ENCODE measurements around the gene MCC. TPM values are rescaled to one million over a fixed set of nuclear protein-coding genes. Genes with fewer than 3 reads are reported as not detected.

Gene MCC
- total RNA-seq, 1 donor from 2014 or later = 18.9 TPM

DNA sequence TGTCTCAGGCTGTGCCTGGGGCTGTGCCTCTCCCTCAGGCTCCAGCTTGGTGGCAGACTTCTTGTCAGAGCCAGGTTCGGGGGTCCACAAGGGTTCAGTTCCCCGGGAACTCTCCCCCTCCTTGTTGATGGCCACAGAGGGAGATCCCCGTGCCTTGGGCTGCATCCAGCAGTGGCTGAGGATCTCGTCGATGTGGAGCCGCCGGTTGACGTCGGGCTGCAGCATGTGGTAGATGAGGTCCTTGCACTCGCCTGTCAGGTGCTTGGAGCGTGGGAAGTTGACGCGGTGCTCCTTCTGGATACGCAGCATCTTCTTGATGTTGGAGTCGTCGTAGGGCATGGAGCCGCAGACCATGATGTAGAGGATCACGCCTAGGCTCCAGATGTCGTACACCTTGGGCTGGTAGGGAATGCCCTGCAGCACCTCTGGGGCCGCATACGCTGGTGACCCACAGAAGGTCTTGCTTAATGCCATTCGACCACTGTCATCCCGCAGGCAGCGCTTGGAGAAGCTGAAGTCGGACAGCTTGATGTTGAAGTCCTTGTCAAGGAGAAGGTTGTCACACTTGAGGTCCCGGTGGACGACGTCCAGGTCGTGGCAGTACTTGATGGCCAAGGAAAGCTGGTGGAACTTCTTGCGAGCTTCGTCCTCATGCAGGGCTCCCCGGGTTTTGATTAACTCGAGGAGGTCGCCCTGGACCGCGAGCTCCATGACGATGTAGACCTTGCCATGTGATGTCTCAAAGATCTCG, 54.2 kb downstream of the MCC start:
- no peak overlapping the region for H3K4me3 Mint-ChIP-seq (ENCODE audit: low read depth)
- no peaks in the 10 kb centered on the region for H3K27me3 Mint-ChIP-seq
- no peaks in the 10 kb centered on the region for H3K9me3 Mint-ChIP-seq (ENCODE audit: low read depth)
- peaks cover 1% of the 10 kb centered on the region for H3K36me3 Mint-ChIP-seq (ENCODE audit: insufficient read depth)
- no peak overlapping the region for H3K27ac Mint-ChIP-seq
- TF ChIP-seq, protein P1, sequence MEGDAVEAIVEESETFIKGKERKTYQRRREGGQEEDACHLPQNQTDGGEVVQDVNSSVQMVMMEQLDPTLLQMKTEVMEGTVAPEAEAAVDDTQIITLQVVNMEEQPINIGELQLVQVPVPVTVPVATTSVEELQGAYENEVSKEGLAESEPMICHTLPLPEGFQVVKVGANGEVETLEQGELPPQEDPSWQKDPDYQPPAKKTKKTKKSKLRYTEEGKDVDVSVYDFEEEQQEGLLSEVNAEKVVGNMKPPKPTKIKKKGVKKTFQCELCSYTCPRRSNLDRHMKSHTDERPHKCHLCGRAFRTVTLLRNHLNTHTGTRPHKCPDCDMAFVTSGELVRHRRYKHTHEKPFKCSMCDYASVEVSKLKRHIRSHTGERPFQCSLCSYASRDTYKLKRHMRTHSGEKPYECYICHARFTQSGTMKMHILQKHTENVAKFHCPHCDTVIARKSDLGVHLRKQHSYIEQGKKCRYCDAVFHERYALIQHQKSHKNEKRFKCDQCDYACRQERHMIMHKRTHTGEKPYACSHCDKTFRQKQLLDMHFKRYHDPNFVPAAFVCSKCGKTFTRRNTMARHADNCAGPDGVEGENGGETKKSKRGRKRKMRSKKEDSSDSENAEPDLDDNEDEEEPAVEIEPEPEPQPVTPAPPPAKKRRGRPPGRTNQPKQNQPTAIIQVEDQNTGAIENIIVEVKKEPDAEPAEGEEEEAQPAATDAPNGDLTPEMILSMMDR (IDR thresholded peaks at IDR 0.05; ENCODE audit: unreplicated experiment) = no peak
- no peak for DNase-seq (ENCODE audit: low spot score, unreplicated experiment)
- peaks cover 11% of the 10 kb centered on the region for H3K4me1 Mint-ChIP-seq (ENCODE audit: low read depth)

DNA sequence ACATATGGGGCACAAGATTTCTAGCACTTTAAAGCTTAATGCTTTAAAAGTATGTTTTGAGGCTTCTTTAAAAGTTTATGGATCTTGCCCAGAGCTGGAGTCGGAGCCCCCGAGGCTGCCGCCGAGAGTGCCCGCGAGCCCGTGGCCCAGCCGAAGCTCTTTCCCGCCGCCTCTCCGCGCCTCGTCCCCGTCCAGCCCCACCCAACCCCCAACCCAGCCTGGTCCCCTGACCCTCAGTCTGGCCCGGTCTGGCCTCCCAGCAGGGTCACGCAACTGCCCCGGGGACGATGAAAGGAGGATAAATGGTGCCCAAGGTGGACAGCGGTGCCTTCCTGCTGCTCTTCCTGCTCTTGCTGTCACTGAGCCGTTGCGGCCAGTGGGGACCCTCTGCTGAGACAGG, 55.2 kb downstream of the MCC start:
- Mint-ChIP-seq H3K36me3 (ENCODE audit: insufficient read depth) (peaks cover 1% of the 10 kb centered on the region), H3K4me1 (ENCODE audit: low read depth) (peaks cover 16% of the 10 kb centered on the region), H3K27me3 (no peaks in the 10 kb centered on the region), H3K27ac (no peak overlapping the region), H3K9me3 (ENCODE audit: low read depth) (no peaks in the 10 kb centered on the region), H3K4me3 (ENCODE audit: low read depth) (no peak overlapping the region)
- TF ChIP-seq, protein P1 (IDR thresholded peaks at IDR 0.05; ENCODE audit: unreplicated experiment) = no peak
- DNase-seq (ENCODE audit: low spot score, unreplicated experiment) = no peak

DNA sequence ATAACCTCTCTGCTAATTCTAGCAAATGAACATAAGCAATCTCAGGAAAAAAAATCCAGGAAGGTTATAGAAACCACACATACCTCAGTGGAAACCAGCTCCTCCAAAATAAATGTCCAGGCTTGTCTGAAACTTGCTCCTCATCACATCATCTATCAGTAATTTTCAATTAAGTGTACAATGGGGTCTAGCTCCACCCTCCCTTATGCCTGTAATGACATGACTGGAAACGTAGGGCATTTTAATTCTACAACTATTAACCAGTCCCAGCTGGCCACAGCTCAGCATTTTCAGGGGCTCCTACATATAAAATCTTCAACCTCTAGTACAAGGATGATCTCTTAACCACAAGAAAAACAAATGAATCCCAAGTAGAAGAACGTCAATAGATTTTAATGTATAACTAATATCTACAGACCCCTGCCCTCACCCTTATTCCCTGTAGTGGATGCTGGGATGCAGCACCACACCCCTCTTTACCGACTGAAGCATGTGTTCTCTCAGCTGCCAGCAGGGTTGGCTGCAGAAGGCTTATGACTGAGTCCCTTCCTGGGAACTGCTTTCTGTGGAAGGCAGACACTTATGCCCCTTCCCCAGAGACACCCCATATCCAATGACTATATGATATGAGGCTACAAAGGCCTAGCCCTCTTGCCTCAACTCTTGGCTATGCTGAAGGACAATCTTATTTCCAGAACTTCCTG, 60.2 kb downstream of the MCC start:
- peaks cover 12% of the 10 kb centered on the region for H3K4me1 Mint-ChIP-seq (ENCODE audit: low read depth)
- H3K4me3 Mint-ChIP-seq (ENCODE audit: low read depth) = no peak overlapping the region
- H3K27ac Mint-ChIP-seq = no peak overlapping the region
- no peaks in the 10 kb centered on the region for H3K27me3 Mint-ChIP-seq
- DNase-seq (ENCODE audit: low spot score, unreplicated experiment) = no peak
- TF ChIP-seq, protein P1 (IDR thresholded peaks at IDR 0.05; ENCODE audit: unreplicated experiment) = peak; percentile 13
- H3K9me3 Mint-ChIP-seq (ENCODE audit: low read depth) = no peaks in the 10 kb centered on the region
- H3K36me3 Mint-ChIP-seq (ENCODE audit: insufficient read depth) = no peaks in the 10 kb centered on the region

DNA sequence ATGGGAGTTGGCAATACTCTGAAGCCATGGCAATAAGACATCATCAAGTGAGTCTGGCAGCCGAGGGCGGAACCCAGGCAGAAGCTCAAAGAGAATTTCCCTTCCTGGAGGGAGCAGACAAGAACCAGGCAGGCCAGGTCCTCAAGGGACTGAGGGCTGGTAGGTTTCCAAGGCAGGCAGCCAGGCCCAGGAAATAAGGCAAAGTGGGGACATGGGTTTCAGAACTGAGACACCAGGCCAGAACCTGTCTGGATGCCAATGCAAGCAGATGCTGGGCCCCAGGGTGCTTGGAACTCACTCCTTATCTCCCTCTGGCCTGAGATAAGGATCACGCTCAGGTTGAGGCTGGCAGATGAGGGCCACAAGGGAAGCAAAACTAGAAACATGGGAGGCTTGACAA, 62.3 kb downstream of the MCC start:
- Mint-ChIP-seq H3K36me3 (ENCODE audit: insufficient read depth) (no peaks in the 10 kb centered on the region), H3K27ac (no peak overlapping the region)
- TF ChIP-seq, protein P1 (IDR thresholded peaks at IDR 0.05; ENCODE audit: unreplicated experiment) = no peak

DNA sequence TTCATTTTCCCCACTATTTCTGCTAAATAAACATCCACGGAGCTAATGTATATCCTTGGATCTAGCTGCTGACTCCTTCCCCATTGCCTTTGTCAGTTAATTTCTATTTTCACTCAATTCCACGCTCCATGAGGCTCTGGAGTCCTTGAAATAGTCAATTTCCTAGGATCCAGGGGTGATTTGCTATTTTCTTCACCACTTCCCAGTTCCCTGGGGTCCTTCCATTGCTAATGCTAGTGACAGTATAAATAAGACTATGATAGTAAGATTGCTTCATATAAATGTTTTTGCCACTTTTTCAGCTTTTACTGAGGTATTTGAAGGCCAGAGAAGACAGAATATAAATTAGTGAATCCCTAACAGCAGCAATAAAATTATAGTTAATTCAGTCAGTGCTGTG, 66.6 kb downstream of the MCC start:
- H3K4me1 Mint-ChIP-seq (ENCODE audit: low read depth) = peaks cover 12% of the 10 kb centered on the region
- no peaks in the 10 kb centered on the region for H3K9me3 Mint-ChIP-seq (ENCODE audit: low read depth)
- TF ChIP-seq, protein P1 (IDR thresholded peaks at IDR 0.05; ENCODE audit: unreplicated experiment) = no peak
- no peaks in the 10 kb centered on the region for H3K27me3 Mint-ChIP-seq
- no peak for DNase-seq (ENCODE audit: low spot score, unreplicated experiment)
- H3K27ac Mint-ChIP-seq = no peak overlapping the region
- no peak overlapping the region for H3K4me3 Mint-ChIP-seq (ENCODE audit: low read depth)
- no peaks in the 10 kb centered on the region for H3K36me3 Mint-ChIP-seq (ENCODE audit: insufficient read depth)

More for the DNA sequence above, 62.3 kb downstream of the MCC start:
- no peak for DNase-seq (ENCODE audit: low spot score, unreplicated experiment)
- H3K4me1 Mint-ChIP-seq (ENCODE audit: low read depth) = peaks cover 21% of the 10 kb centered on the region
- no peaks in the 10 kb centered on the region for H3K9me3 Mint-ChIP-seq (ENCODE audit: low read depth)
- no peaks in the 10 kb centered on the region for H3K27me3 Mint-ChIP-seq
- no peak overlapping the region for H3K4me3 Mint-ChIP-seq (ENCODE audit: low read depth)

All from progenitor cell of endocrine pancreas (in vitro differentiated cells).